NT2/D1 (cell line): ENCODE results near the gene PCDHA1.

Experiments
- YY1 ChIP-seq: IDR thresholded peaks from 2 replicates; pipeline ENCODE4 v1.6.1; 2011; ENCODE audit not compliant: insufficient read length, insufficient read depth
- ZNF274 ChIP-seq: IDR thresholded peaks from 2 replicates; pipeline ENCODE4 v1.6.1; 2011; ENCODE audit warnings: mild to moderate bottlenecking, low read depth, low read length

GRCh38 chr5:140964356-140964755, 178.4 kb downstream of the PCDHA1 start:
- TF ChIP-seq ZNF274 (no peak), YY1 (no peak)
